CD4-positive, alpha-beta T cell (primary cell): ENCODE results near the gene AGFG2. TPM values are rescaled to one million over a fixed set of nuclear protein-coding genes. Genes with fewer than 3 reads are reported as not detected.

ENCODE experiments used
- ATAC-seq: fragments of 200-7000 bp; cut with Tn5 transposase; one replicate; pipeline ENCODE4 v1.10.0; 2022; ENCODE audit warnings: mild to moderate bottlenecking; ENCODE audit not compliant: poor library complexity
- CTCF ChIA-PET: fragments of 350-600 bp; sonication (Branson Sonifier 250); formaldehyde crosslinking; loops from one replicate; lab custom pipeline; 2021; ENCODE audit warnings: antibody characterized with exemption, inconsistent platforms; lab: Charles Lee
- POLR2A ChIA-PET: fragments of 350-600 bp; sonication (Branson Sonifier 250); formaldehyde crosslinking; loops from one replicate; lab custom pipeline; 2021; ENCODE audit warnings: antibody characterized with exemption, inconsistent platforms; lab: Charles Lee
- DNase-seq, 14 experiments: peaks; one replicate each; pipeline ENCODE4 v3.0.0-alpha.2; 2013 to 2020; ENCODE audit warnings: mixed read lengths in 2 of 14
- H3K27ac ChIP-seq, 2 donors: one replicate each; pipeline versions ENCODE4 v1.5.1 to v1.7.0; 2013; ENCODE audit warnings: low read length in 2 of 2, low read depth in 1 of 2, mild to moderate bottlenecking in 1 of 2
- H3K27me3 ChIP-seq, 2 experiments: 1 replicate in 1 of 2; 2 replicates in 1 of 2; pipeline versions ENCODE4 v1.6.1 to v1.7.0; 2013; ENCODE audit warnings: low read length in 2 of 2, control low read depth in 1 of 2, mild to moderate bottlenecking in 1 of 2, moderate library complexity in 1 of 2; ENCODE audit not compliant: insufficient read depth in 2 of 2, control insufficient read depth in 1 of 2
- H3K36me3 ChIP-seq: one replicate; pipeline ENCODE4 v1.6.1; 2013; ENCODE audit warnings: low read length, control low read depth; ENCODE audit not compliant: insufficient read depth
- H3K4me1 ChIP-seq: one replicate; pipeline ENCODE4 v1.6.1; 2013; ENCODE audit warnings: low read length, control low read depth; ENCODE audit not compliant: insufficient read depth
- H3K4me3 ChIP-seq: one replicate; pipeline ENCODE4 v1.5.1; 2013; ENCODE audit warnings: mild to moderate bottlenecking, low read length, moderate library complexity
- H3K9me3 ChIP-seq, 2 experiments: 1 replicate in 1 of 2; 2 replicates in 1 of 2; pipeline versions ENCODE4 v1.6.1 to v1.7.0; 2013; ENCODE audit warnings: low read length in 2 of 2, mild to moderate bottlenecking in 2 of 2, control low read depth in 1 of 2, moderate library complexity in 1 of 2; ENCODE audit not compliant: control insufficient read depth in 1 of 2, insufficient read depth in 1 of 2
- H3K27ac Mint-ChIP-seq: one replicate; pipeline ENCODE4 v1.8.0; 2020; ENCODE audit warnings: mixed read lengths
- H3K27me3 Mint-ChIP-seq: one replicate; pipeline ENCODE4 v1.8.0; 2021; ENCODE audit warnings: mixed read lengths
- H3K36me3 Mint-ChIP-seq: one replicate; pipeline ENCODE4 v1.8.0; 2021; ENCODE audit warnings: low read depth, mixed read lengths
- H3K4me1 Mint-ChIP-seq: one replicate; pipeline ENCODE4 v1.8.0; 2021; ENCODE audit warnings: low read depth, mixed read lengths
- H3K4me3 Mint-ChIP-seq: one replicate; pipeline ENCODE4 v1.8.0; 2020; ENCODE audit warnings: mild to moderate bottlenecking, mixed read lengths
- H3K9me3 Mint-ChIP-seq: one replicate; pipeline ENCODE4 v1.8.0; 2020; ENCODE audit warnings: mixed read lengths
- CTCF ChIP-seq: fragments of 200-600 bp; IDR thresholded peaks from one replicate; pipeline ENCODE4 v1.8.0; 2022; ENCODE audit warnings: antibody characterized with exemption, mild to moderate bottlenecking
- intact Hi-C, 2 experiments: fragments of 100-400 bp; cut with DNase I in 1 of 2; cut with micrococcal nuclease in 1 of 2; formaldehyde crosslinking; loops; one replicate each; pipeline versions ENCODE4 v1.15.1 to v1.9.0; 2023 to 2025; cut with DNase I, micrococcal nuclease
- total RNA-seq, 174 experiments: library from RNA in 2 of 174; stranded (reverse) in 2 of 174; gene quantifications; one replicate each; pipeline ENCODE4 v1.2.3 and lab custom pipeline; 2021 to 2026

AGFG2 gene
- total RNA-seq, 2 experiments from 2014 or later = 6.6 to 9.9 TPM

- Histone ChIP-seq H3K36me3 (no peaks in the 10 kb centered on the region), H3K27ac (no peak overlapping the region), H3K9me3 (no peaks in the 10 kb centered on the region), H3K4me1 (no peaks in the 10 kb centered on the region), H3K27me3 (no peaks in the 10 kb centered on the region), H3K4me3 (no peak overlapping the region)
- H3K36me3 Mint-ChIP-seq = no peaks in the 10 kb centered on the region
- no peak overlapping the region for H3K27ac Mint-ChIP-seq
- no peak overlapping the region for H3K4me3 Mint-ChIP-seq
- no peak for ATAC-seq
- CTCF ChIA-PET = interaction anchor here (1.3 kb wide), 1 partner anchor 54 kb away, joined by 4 read pairs; no protein-coding TSS in a partner anchor
- H3K27me3 Mint-ChIP-seq = no peaks in the 10 kb centered on the region
- TF ChIP-seq CTCF = no peak
- no peaks in the 10 kb centered on the region for H3K4me1 Mint-ChIP-seq
- no peaks in the 10 kb centered on the region for H3K9me3 Mint-ChIP-seq
- no peak for DNase-seq
- intact Hi-C loops = no loop called here
- POLR2A ChIA-PET = interaction anchor here (1.2 kb wide), 1 partner anchor 10 kb away, joined by 4 read pairs; no protein-coding TSS in a partner anchor
These were observed 32.6 kb upstream of the AGFG2 start for GRCh38 chr7:100506356-100506923.

GRCh38 chr7:100509231-100509630 lies 29.8 kb upstream of the AGFG2 start:
- H3K4me1 ChIP-seq = no peaks in the 10 kb centered on the region
- DNase-seq (no peak), ATAC-seq (no peak)
- Mint-ChIP-seq H3K36me3 (no peaks in the 10 kb centered on the region), H3K4me3 (no peak overlapping the region), H3K4me1 (peaks cover 8% of the 10 kb centered on the region), H3K27ac (no peak overlapping the region), H3K9me3 (no peaks in the 10 kb centered on the region), H3K27me3 (no peaks in the 10 kb centered on the region)
- H3K9me3 ChIP-seq = no peaks in the 10 kb centered on the region
- no peak for TF ChIP-seq CTCF
- no peaks in the 10 kb centered on the region for H3K27me3 ChIP-seq
- ChIA-PET POLR2A (no interaction called here), CTCF (interaction anchor here (0.9 to 1.2 kb wide), 2 partner anchors 13 to 26 kb away, joined by 3 read pairs; no protein-coding TSS in a partner anchor)
- no peak overlapping the region for H3K4me3 ChIP-seq
- no peaks in the 10 kb centered on the region for H3K36me3 ChIP-seq
- no peak overlapping the region for H3K27ac ChIP-seq
- intact Hi-C loops = no loop called here

GRCh38 chr7:100510437-100511239 lies 28.4 kb upstream of the AGFG2 start:
- no peak overlapping the region for H3K4me3 Mint-ChIP-seq
- DNase-seq (no peak), ATAC-seq (no peak)
- no peak for TF ChIP-seq CTCF
- H3K27me3 Mint-ChIP-seq = no peaks in the 10 kb centered on the region
- intact Hi-C loops = no loop called here
- Histone ChIP-seq H3K27ac (no peak overlapping the region), H3K36me3 (no peaks in the 10 kb centered on the region), H3K9me3 (no peaks in the 10 kb centered on the region), H3K4me1 (peaks cover 9% of the 10 kb centered on the region), H3K4me3 (no peak overlapping the region), H3K27me3 (no peaks in the 10 kb centered on the region)
- peaks cover 17% of the 10 kb centered on the region for H3K4me1 Mint-ChIP-seq
- ChIA-PET CTCF (interaction anchor here (1.1 kb wide), 1 partner anchor 34 kb away, joined by 4 read pairs; no protein-coding TSS in a partner anchor), POLR2A (no interaction called here)
- no peaks in the 10 kb centered on the region for H3K9me3 Mint-ChIP-seq
- no peaks in the 10 kb centered on the region for H3K36me3 Mint-ChIP-seq
- no peak overlapping the region for H3K27ac Mint-ChIP-seq
